K562 (cell line): ENCODE results near the gene USP12. TPM values are rescaled to one million over a fixed set of nuclear protein-coding genes. Genes with fewer than 3 reads are reported as not detected.

Experiments
- HNRNPUL1 ChIP-seq: fragments of 200-400 bp; formaldehyde crosslinking; IDR thresholded peaks from 2 replicates; pipeline ENCODE4 v1.6.1; 2017; ENCODE audit warnings: low read length
- JUND ChIP-seq, 2 experiments: IDR thresholded peaks; 2 replicates in 1 of 2; 3 replicates in 1 of 2; pipeline ENCODE4 v1.6.1; 2011; ENCODE audit warnings: borderline replicate concordance in 2 of 2, low read depth in 2 of 2, low read length in 2 of 2, improper control_type of control experiment in 1 of 2, missing biosample characterization in 1 of 2, missing genetic modification characterization in 1 of 2, missing genetic modification reagents in 1 of 2
- NFIX ChIP-seq: fragments of 250-450 bp; sonication (Bioruptor Pico); IDR thresholded peaks from 2 replicates; pipeline ENCODE4 v1.4.0; 2020; ENCODE audit warnings: low read depth, mild to moderate bottlenecking, moderate library complexity
- OTX1 ChIP-seq: fragments of 450-650 bp; formaldehyde crosslinking; IDR thresholded peaks from 2 replicates; pipeline ENCODE4 v1.4.0; 2022; ENCODE audit warnings: mild to moderate bottlenecking
- RBM22 ChIP-seq: fragments of 200-400 bp; formaldehyde crosslinking; IDR thresholded peaks from 2 replicates; pipeline ENCODE4 v1.6.1; 2018; ENCODE audit warnings: low read length, low read depth; ENCODE audit not compliant: poor library complexity, severe bottlenecking
- ZNF324 ChIP-seq: fragments of 250-450 bp; sonication (Bioruptor Pico); IDR thresholded peaks from 2 replicates; pipeline ENCODE4 v1.4.0; 2020; ENCODE audit warnings: mild to moderate bottlenecking
- ZNF57 ChIP-seq: fragments of 450-650 bp; formaldehyde crosslinking; IDR thresholded peaks from 2 replicates; pipeline ENCODE4 v1.4.0; 2020; ENCODE audit warnings: mild to moderate bottlenecking, moderate library complexity
- ZNF830 ChIP-seq: fragments of 250-450 bp; sonication (Bioruptor Pico); IDR thresholded peaks from 2 replicates; pipeline ENCODE4 v1.5.0; 2021; ENCODE audit warnings: mild to moderate bottlenecking
- ZSCAN32 ChIP-seq: fragments of 450-650 bp; formaldehyde crosslinking; IDR thresholded peaks from 2 replicates; pipeline ENCODE4 v1.4.0; 2020; ENCODE audit warnings: mild to moderate bottlenecking, moderate library complexity
- polyA plus RNA-seq, 8 experiments: library from polyadenylated mRNA; depleted of rRNA in 4 of 8; stranded (reverse) in 5 of 8; unstranded in 3 of 8; fragments of >200 nt; fragmentation: Nextera tagmentation in 2 of 8; fragmentation: Illumina TruSeq in 1 of 8; extraction: Ambion mirVana in 2 of 8; extraction: Trizol in 1 of 8; gene quantifications; 2 replicates each; pipeline versions ENCODE4 v1.2.1 to v1.2.3, GENCODE V29; 2011 to 2014; ENCODE audit warnings: inconsistent platforms in 1 of 8, missing spikeins in 1 of 8
- total RNA-seq, 7 experiments: library from RNA; depleted of rRNA in 6 of 7; stranded (reverse); fragments of >200 nt in 6 of 7; fragmentation: Illumina TruSeq in 2 of 7; extraction: Trizol in 2 of 7; gene quantifications; 2 replicates each; pipeline versions ENCODE4 v1.2.1 to v1.2.3, GENCODE V29; 2011 to 2021; ENCODE audit warnings: low replicate concordance in 1 of 7
- TF ChIP-seq, protein P1 (sequence below): sonication (generic); formaldehyde crosslinking; IDR thresholded peaks from 2 replicates; pipeline ENCODE4 v1.8.1; 2022; ENCODE audit warnings: missing genetic modification reagents
- TF ChIP-seq, protein P2 (sequence below): fragments of 450-650 bp; IDR thresholded peaks from 2 replicates; pipeline ENCODE4 v1.6.1; 2017; ENCODE audit warnings: mild to moderate bottlenecking, moderate library complexity

The USP12 gene
- total and polyA plus RNA-seq, 9 of the 15 experiments (the other 6 are each of a cell fraction or from before 2014, with no cell fraction given): 1.8 to 20.5 (median 13.3) TPM

DNA sequence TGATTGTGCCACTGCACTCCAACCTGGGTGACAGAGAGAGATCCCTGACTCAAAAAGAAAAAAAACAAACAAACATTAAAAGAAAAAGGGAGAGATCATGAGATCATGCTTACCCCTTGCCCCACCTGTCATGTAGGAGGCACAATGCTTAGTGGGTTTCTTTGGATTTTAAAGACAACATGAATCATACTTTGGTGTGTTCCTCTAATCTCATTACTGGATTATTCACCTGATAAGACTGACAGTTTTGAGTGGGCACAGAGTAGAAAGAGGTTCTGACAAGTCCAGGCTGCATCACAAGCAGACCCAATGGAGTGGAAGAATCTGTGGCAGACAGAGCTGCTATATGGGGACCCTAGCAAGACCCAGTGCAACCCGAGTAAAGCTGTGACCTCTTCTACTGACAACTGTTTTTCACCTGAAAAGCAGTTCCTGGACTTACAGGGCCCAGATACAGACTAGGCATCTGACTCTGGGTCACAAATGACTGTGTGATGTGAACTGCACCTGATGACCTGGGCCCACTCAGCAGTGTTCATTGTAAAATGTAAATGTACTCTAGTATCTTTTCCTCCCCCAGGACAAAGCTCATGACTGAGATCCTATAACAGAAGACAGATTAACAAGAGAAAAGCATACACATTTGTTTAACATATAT is 28.9 kb upstream of the USP12 start (continued):
- TF ChIP-seq RBM22: no peak
- TF ChIP-seq ZSCAN32 (CRISPR knock-in tag): no peak
- TF ChIP-seq OTX1: no peak
- TF ChIP-seq, protein P1, sequence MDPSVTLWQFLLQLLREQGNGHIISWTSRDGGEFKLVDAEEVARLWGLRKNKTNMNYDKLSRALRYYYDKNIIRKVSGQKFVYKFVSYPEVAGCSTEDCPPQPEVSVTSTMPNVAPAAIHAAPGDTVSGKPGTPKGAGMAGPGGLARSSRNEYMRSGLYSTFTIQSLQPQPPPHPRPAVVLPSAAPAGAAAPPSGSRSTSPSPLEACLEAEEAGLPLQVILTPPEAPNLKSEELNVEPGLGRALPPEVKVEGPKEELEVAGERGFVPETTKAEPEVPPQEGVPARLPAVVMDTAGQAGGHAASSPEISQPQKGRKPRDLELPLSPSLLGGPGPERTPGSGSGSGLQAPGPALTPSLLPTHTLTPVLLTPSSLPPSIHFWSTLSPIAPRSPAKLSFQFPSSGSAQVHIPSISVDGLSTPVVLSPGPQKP (CRISPR knock-in tag): no peak
- no peak for TF ChIP-seq NFIX
- no peak for TF ChIP-seq ZNF830 (CRISPR knock-in tag)
- TF ChIP-seq ZNF57 (CRISPR knock-in tag): no peak
- TF ChIP-seq HNRNPUL1: no peak
- no peak for TF ChIP-seq ZNF324
- TF ChIP-seq JUND (IDR thresholded peaks at IDR 0.05; ENCODE audit: borderline replicate concordance, low read depth, low read length): no peak
- TF ChIP-seq JUND (tag; IDR thresholded peaks at IDR 0.05; ENCODE audit: borderline replicate concordance, low read depth, low read length): no peak
- TF ChIP-seq, protein P2, sequence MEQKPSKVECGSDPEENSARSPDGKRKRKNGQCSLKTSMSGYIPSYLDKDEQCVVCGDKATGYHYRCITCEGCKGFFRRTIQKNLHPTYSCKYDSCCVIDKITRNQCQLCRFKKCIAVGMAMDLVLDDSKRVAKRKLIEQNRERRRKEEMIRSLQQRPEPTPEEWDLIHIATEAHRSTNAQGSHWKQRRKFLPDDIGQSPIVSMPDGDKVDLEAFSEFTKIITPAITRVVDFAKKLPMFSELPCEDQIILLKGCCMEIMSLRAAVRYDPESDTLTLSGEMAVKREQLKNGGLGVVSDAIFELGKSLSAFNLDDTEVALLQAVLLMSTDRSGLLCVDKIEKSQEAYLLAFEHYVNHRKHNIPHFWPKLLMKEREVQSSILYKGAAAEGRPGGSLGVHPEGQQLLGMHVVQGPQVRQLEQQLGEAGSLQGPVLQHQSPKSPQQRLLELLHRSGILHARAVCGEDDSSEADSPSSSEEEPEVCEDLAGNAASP: no peak
